SU-DHL-6 (cell line): ENCODE measurements around the gene ITPK1.

ENCODE experiments used
- H2AFZ ChIP-seq: fragments of 200-600 bp; sonication (generic); 2 replicates; pipeline ENCODE4 v1.6.1; 2014; ENCODE audit warnings: low read depth, mild to moderate bottlenecking, moderate library complexity, mixed read lengths, antibody characterized with exemption, low read length; ENCODE audit not compliant: severe bottlenecking
- H3F3A ChIP-seq: fragments of 200-600 bp; shearing (Covaris generic); 2 replicates; pipeline ENCODE4 v1.6.0; 2016; ENCODE audit warnings: antibody characterized with exemption, mild to moderate bottlenecking; ENCODE audit not compliant: insufficient read depth
- H3K27ac ChIP-seq: fragments of 200-600 bp; sonication (generic); 2 replicates; pipeline ENCODE4 v1.5.1; 2016; ENCODE audit warnings: low read depth, mild to moderate bottlenecking, low read length, moderate library complexity, mixed read lengths
- H3K27me3 ChIP-seq: fragments of 200-600 bp; sonication (generic), shearing (Covaris generic); 2 replicates; pipeline ENCODE4 v1.6.0; 2014; ENCODE audit warnings: mild to moderate bottlenecking, low read length
- H3K36me3 ChIP-seq: fragments of 200-600 bp; sonication (generic); 2 replicates; pipeline ENCODE4 v1.6.1; 2014; ENCODE audit warnings: mild to moderate bottlenecking, low read length, mixed read lengths
- H3K4me2 ChIP-seq: fragments of 300-600, 200-600 bp; shearing (Covaris generic), sonication (generic); 2 replicates; pipeline ENCODE4 v1.6.0; 2014; ENCODE audit warnings: low read length, low read depth, mild to moderate bottlenecking; ENCODE audit not compliant: poor library complexity, severe bottlenecking
- H3K4me3 ChIP-seq: fragments of 200-600 bp; sonication (generic); 2 replicates; pipeline ENCODE4 v1.5.1; 2014; ENCODE audit warnings: antibody characterized with exemption, low read length, mild to moderate bottlenecking, mixed read lengths; ENCODE audit not compliant: insufficient read depth, poor library complexity, severe bottlenecking
- H3K79me2 ChIP-seq: fragments of 200-600 bp; sonication (generic); 2 replicates; pipeline ENCODE4 v1.6.1; 2014; ENCODE audit warnings: mild to moderate bottlenecking, low read length, moderate library complexity; ENCODE audit not compliant: insufficient read depth
- H3K9ac ChIP-seq: fragments of 200-600 bp; sonication (generic); 2 replicates; pipeline ENCODE4 v1.7.0; 2014; ENCODE audit warnings: mild to moderate bottlenecking, low read length
- H3K9me2 ChIP-seq: fragments of 200-600 bp; sonication (generic); replicated peaks from 2 replicates; pipeline ENCODE4 v1.6.1; 2014; ENCODE audit warnings: low read length; ENCODE audit not compliant: insufficient read depth
- H3K9me3 ChIP-seq: fragments of 200-600 bp; sonication (generic); 2 replicates; pipeline ENCODE4 v1.6.1; 2014; ENCODE audit warnings: low read length, mixed read lengths; ENCODE audit not compliant: insufficient read depth
- H4K20me1 ChIP-seq: fragments of 200-600 bp; sonication (generic); 2 replicates; pipeline ENCODE4 v1.6.1; 2014; ENCODE audit warnings: low read depth, mild to moderate bottlenecking, antibody characterized with exemption, low read length, moderate library complexity, mixed read lengths
- CTCF ChIP-seq: fragments of 200-600 bp; sonication (generic); IDR thresholded peaks from one replicate; pipeline ENCODE4 v1.5.1; 2017; ENCODE audit warnings: antibody characterized with exemption, mild to moderate bottlenecking, low read length, moderate library complexity; ENCODE audit not compliant: insufficient read depth, poor library complexity, severe bottlenecking
- EZH2phosphoT487 ChIP-seq: fragments of 200-600 bp; sonication (generic), shearing (Covaris generic); conservative IDR thresholded peaks from 2 replicates; pipeline ENCODE4 v1.6.1; 2018; ENCODE audit warnings: mild to moderate bottlenecking, antibody characterized with exemption, low read length, moderate library complexity, mixed read lengths

Gene ITPK1

GRCh38 chr14:93126111-93126510 is 10.4 kb upstream of the ITPK1 start:
- Histone ChIP-seq H3K4me3 (no peak overlapping the region), H3K4me2 (no peak overlapping the region), H3K27ac (no peak overlapping the region), H3K27me3 (no peaks in the 10 kb centered on the region), H3K36me3 (no peaks in the 10 kb centered on the region), H3F3A (no peaks in the 10 kb centered on the region), H3K79me2 (no peaks in the 10 kb centered on the region), H4K20me1 (no peaks in the 10 kb centered on the region), H3K9me3 (no peaks in the 10 kb centered on the region), H3K9me2 (no peaks in the 10 kb centered on the region), H3K9ac (no peak overlapping the region), H2AFZ (no peak overlapping the region)
- TF ChIP-seq EZH2phosphoT487 (no peak), CTCF (no peak)

- Histone ChIP-seq H3K4me3 (no peak overlapping the region), H3K79me2 (no peaks in the 10 kb centered on the region), H4K20me1 (no peaks in the 10 kb centered on the region), H3K27ac (no peak overlapping the region), H3F3A (no peaks in the 10 kb centered on the region), H3K9ac (no peak overlapping the region), H3K36me3 (no peaks in the 10 kb centered on the region), H3K4me2 (no peak overlapping the region), H3K27me3 (no peaks in the 10 kb centered on the region), H2AFZ (no peak overlapping the region), H3K9me3 (no peaks in the 10 kb centered on the region), H3K9me2 (no peaks in the 10 kb centered on the region)
- TF ChIP-seq EZH2phosphoT487 (no peak), CTCF (no peak)
Measured at GRCh38 chr14:93122826-93123225, 7.1 kb upstream of the ITPK1 start.

- Histone ChIP-seq H2AFZ (no peak overlapping the region), H3F3A (no peaks in the 10 kb centered on the region), H4K20me1 (no peaks in the 10 kb centered on the region), H3K9ac (no peak overlapping the region), H3K27me3 (no peaks in the 10 kb centered on the region), H3K4me3 (no peak overlapping the region), H3K9me3 (no peaks in the 10 kb centered on the region), H3K36me3 (no peaks in the 10 kb centered on the region), H3K79me2 (no peaks in the 10 kb centered on the region), H3K27ac (no peak overlapping the region), H3K4me2 (no peak overlapping the region), H3K9me2 (no peaks in the 10 kb centered on the region)
- TF ChIP-seq EZH2phosphoT487 (no peak), CTCF (no peak)
Measured at GRCh38 chr14:93121030-93121834, 5.5 kb upstream of the ITPK1 start.
